ENCODE data around the gene GUCY1B1. TPM values are rescaled to one million over a fixed set of nuclear protein-coding genes. Genes with fewer than 3 reads are reported as not detected.

GUCY1B1 gene
- polyA plus RNA-seq, 1 experiment, result 2.2 TPM

DNA sequence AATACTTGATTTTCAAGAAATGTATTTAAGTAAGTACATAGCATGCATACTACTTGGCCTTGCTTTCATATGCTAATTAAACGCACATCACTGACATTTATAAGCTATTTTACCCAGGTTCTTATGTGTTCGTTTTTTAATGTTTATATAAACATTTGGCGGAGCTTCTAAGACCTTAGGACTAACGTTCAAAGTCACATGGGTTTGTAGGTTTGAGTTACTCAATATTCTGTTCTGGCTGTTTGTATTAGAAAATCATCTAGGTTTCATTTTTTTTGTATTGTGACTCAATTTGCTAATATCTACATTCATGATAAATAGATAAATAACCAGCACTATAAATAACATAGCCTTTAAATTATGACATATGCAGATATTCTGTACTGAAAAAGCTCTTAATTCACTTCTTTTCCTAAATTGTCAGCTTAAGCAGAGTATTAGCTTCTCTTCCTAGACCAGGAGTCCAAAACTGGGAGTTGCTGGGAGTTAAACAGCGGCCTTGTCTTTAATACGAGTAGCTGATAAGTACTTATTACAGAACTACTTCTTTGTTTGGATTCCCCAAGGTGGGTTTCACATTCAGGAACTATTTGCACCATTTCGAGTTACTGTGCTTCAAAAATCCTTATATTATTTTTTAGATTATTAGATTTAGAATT is 42.0 kb downstream of the GUCY1B1 start:
- TF ChIP-seq CTCF (IDR thresholded peaks at IDR 0.05; ENCODE audit: insufficient read depth, low read depth, low read length), result no peak
- no peak overlapping the region for H3K4me3 ChIP-seq (ENCODE audit: low read depth, low read length)
- ChIA-PET CTCF (interaction anchor here (0.6 to 1.6 kb wide), 4 partner anchors 10 to 152 kb away, joined by 3 to 5 read pairs (median 4); no protein-coding TSS in a partner anchor), POLR2A (interaction anchor here (0.5 kb wide), 1 partner anchor 150 kb away, joined by 9 read pairs; no protein-coding TSS in a partner anchor)
- no peak for DNase-seq (ENCODE audit: low read depth)
- no peaks in the 10 kb centered on the region for H3K36me3 ChIP-seq (ENCODE audit: control insufficient read depth, insufficient read depth, low read length)
- no peaks in the 10 kb centered on the region for H3K27me3 ChIP-seq (ENCODE audit: control insufficient read depth, insufficient read depth, low read length)

GRCh38 chr4:155802190-155802959 is 43.6 kb downstream of the GUCY1B1 start:
- ChIA-PET CTCF (interaction anchor here (0.6 kb wide), 1 partner anchor 1360 kb away, joined by 3 read pairs; no protein-coding TSS in a partner anchor), POLR2A (interaction anchor here (0.6 kb wide), 1 partner anchor 105 kb away, joined by 4 read pairs; no protein-coding TSS in a partner anchor)
- no peak overlapping the region for H3K4me3 ChIP-seq (ENCODE audit: low read depth, low read length)
- H3K27me3 ChIP-seq (ENCODE audit: control insufficient read depth, insufficient read depth, low read length), result no peaks in the 10 kb centered on the region
- no peak for TF ChIP-seq CTCF (IDR thresholded peaks at IDR 0.05; ENCODE audit: insufficient read depth, low read depth, low read length)
- DNase-seq (ENCODE audit: low read depth), result peak; percentile 35
- no peaks in the 10 kb centered on the region for H3K36me3 ChIP-seq (ENCODE audit: control insufficient read depth, insufficient read depth, low read length)

- CTCF ChIA-PET, result interaction anchor here (1.7 kb wide), 1 partner anchor 148 kb away, joined by 4 read pairs; no protein-coding TSS in a partner anchor
- Histone ChIP-seq H3K36me3 (ENCODE audit: control insufficient read depth, insufficient read depth, low read length) (no peaks in the 10 kb centered on the region), H3K27me3 (ENCODE audit: control insufficient read depth, insufficient read depth, low read length) (no peaks in the 10 kb centered on the region), H3K4me3 (ENCODE audit: low read depth, low read length) (no peak overlapping the region)
- DNase-seq (ENCODE audit: low read depth), result no peak
- POLR2A ChIA-PET, result no interaction called here
- no peak for TF ChIP-seq CTCF (IDR thresholded peaks at IDR 0.05; ENCODE audit: insufficient read depth, low read depth, low read length)
These were observed 46.2 kb downstream of the GUCY1B1 start for GRCh38 chr4:155805016-155805415.

DNA sequence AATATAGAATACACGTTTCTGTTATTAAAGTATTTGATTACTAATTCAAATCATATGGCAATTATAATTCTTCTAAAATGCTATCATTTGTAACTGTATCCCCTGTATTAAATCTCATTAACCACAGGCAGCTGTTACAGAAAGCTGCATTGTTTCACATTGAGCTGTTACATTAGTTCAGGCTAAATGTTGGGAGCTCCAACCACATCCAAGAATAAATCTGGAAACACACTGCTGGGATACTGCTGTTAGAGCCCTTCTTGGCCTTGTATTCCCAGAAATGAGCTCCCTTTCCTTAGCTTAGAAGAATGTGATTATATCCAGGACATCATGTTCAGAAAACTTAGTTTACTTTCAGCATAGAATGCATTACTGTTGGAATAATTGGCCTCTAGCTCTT is 48.2 kb downstream of the GUCY1B1 start:
- ChIA-PET POLR2A (no interaction called here), CTCF (interaction anchor here (1.0 to 1.8 kb wide), 4 partner anchors 10 to 146 kb away, joined by 3 to 20 read pairs (median 5); partner anchors contain the start of gene CTSO)
- no peaks in the 10 kb centered on the region for H3K36me3 ChIP-seq (ENCODE audit: control insufficient read depth, insufficient read depth, low read length)
- no peaks in the 10 kb centered on the region for H3K27me3 ChIP-seq (ENCODE audit: control insufficient read depth, insufficient read depth, low read length)
- DNase-seq (ENCODE audit: low read depth), result peak; percentile 53
- H3K4me3 ChIP-seq (ENCODE audit: low read depth, low read length), result no peak overlapping the region
- no peak for TF ChIP-seq CTCF (IDR thresholded peaks at IDR 0.05; ENCODE audit: insufficient read depth, low read depth, low read length)

DNA sequence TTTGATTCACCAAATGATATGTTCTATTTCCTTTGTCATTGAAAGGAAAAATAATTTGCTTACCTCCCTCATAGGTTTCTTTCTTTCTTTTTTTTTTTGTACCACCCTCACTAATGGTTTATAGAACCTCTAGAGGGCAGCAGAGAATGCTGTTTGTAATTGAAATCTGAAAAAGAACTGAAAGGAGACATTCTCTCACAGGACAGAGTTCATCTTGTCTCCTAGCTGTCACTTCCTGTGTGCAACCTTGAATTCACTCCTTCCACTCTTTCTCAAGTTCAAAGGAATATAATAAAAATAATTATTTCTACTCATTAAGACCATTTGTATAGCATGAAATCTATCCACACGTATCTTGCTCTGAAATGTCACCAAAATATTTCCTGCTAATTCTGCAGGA is 51.0 kb downstream of the GUCY1B1 start:
- ChIA-PET CTCF (interaction anchor here (0.7 to 3.8 kb wide), 10 partner anchors 9 to 147 kb away, joined by 3 to 47 read pairs (median 4); partner anchors contain the start of gene CTSO), POLR2A (no interaction called here)
- H3K4me3 ChIP-seq (ENCODE audit: low read depth, low read length), result no peak overlapping the region
- no peaks in the 10 kb centered on the region for H3K27me3 ChIP-seq (ENCODE audit: control insufficient read depth, insufficient read depth, low read length)
- TF ChIP-seq CTCF (IDR thresholded peaks at IDR 0.05; ENCODE audit: insufficient read depth, low read depth, low read length), result peak; percentile 66
- no peaks in the 10 kb centered on the region for H3K36me3 ChIP-seq (ENCODE audit: control insufficient read depth, insufficient read depth, low read length)
- DNase-seq (ENCODE audit: low read depth), result peak; percentile 36
